Dermis blood vessel endothelial cell (primary cell): Measurements from ENCODE around the gene GALNT8. TPM values are rescaled to one million over a fixed set of nuclear protein-coding genes. Genes with fewer than 3 reads are reported as not detected.
"Not testable (repeated sequence)": the region's sequence is repeated elsewhere in the genome, so short reads cannot be mapped to it uniquely, and the experiment has no call there.

ENCODE experiments used
- DNase-seq: peaks from one replicate; pipeline ENCODE4 v3.0.0; 2010
- total RNA-seq: library from RNA; depleted of rRNA; stranded (reverse); fragments of >200 nt; gene quantifications from 2 replicates; pipeline ENCODE4 v1.2.3, GENCODE V29; 2014

The GALNT8 gene, protein sequence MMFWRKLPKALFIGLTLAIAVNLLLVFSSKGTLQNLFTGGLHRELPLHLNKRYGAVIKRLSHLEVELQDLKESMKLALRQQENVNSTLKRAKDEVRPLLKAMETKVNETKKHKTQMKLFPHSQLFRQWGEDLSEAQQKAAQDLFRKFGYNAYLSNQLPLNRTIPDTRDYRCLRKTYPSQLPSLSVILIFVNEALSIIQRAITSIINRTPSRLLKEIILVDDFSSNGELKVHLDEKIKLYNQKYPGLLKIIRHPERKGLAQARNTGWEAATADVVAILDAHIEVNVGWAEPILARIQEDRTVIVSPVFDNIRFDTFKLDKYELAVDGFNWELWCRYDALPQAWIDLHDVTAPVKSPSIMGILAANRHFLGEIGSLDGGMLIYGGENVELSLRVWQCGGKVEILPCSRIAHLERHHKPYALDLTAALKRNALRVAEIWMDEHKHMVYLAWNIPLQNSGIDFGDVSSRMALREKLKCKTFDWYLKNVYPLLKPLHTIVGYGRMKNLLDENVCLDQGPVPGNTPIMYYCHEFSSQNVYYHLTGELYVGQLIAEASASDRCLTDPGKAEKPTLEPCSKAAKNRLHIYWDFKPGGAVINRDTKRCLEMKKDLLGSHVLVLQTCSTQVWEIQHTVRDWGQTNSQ
- under 0.01 and 0.14 TPM in 2 replicates for total RNA-seq

DNA sequence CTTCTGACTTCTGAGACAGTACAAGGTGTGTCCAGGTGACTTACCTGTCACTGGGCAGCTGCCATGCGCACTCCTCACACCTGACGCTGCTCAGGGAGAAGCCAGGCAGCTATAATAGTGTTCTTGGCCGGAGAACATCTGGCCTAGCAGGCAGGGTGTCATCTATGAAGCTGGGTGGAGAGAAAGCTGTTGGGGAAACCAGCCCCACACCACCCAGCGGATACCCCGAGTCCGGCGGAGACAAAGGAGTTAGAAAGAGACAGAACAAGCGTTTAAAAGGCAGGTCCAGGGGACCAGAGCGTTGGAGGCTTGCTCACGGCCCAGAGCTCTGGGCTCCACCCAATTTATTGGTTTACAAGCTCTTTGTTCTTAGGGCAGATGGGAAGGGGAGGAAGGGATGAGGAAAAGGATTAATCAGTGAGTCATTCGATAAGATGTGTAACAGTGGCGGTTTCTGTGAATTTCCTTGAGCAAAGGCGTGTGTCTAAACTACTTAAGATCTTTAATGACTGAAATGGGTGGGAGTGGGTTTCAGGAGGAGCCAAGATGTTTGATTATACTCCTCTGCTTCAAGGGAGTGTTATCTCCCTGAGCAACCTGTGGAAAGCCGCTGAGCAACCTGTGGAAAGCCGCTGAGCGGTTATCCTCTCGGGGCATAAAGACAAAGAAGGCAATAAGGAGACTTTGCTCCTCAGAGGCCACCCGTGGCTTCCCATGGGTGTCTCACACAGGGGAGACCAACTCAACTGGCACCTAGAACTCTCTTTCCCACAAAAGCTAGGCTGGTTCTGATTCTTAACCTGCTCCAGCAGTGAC, at the start of gene GALNT8:
TSS of gene GALNT8 (plus strand) at position 580 of the 816 bp plus-strand sequence. CDS start 278 bp downstream, outside the sequence.
- no peak for DNase-seq

DNA sequence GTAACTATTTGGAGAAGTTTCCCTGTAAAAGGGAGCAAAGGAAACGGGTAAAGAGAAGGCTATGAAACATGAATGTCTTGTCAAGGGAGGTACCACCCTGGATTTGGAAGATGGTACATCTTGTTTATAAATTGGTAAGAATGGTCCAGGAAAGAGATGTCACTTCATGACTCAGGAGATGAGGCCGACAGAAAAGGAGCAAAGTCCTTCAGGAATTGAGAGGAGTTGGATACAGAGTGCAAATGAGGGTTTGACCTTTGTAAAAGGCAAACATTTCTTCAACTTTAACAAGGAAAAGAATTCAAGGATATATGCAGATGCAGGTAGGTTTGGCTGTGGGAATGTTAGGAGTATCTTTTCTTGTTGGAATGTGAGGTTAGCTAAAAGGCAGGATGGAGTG, 40.5 kb upstream of the GALNT8 start:
- DNase-seq = no peak

DNA sequence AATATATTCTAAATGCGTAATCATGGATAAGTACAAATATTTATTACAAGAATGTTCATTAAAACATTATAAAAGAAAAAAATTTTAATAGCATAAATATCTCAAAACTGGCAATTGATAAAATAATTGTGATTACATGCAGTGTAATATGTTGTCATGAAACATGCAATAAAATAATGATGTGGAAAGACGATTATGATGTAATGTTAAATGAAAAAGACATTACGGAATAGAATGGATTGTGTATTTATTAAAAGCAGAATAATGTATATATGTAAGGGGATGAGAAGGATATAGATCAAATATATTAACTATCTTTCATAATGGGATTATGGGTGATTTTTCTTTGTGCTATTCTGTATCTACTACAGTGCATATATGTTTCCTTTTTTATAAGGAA, 38.5 kb upstream of the GALNT8 start:
- no peak for DNase-seq

DNA sequence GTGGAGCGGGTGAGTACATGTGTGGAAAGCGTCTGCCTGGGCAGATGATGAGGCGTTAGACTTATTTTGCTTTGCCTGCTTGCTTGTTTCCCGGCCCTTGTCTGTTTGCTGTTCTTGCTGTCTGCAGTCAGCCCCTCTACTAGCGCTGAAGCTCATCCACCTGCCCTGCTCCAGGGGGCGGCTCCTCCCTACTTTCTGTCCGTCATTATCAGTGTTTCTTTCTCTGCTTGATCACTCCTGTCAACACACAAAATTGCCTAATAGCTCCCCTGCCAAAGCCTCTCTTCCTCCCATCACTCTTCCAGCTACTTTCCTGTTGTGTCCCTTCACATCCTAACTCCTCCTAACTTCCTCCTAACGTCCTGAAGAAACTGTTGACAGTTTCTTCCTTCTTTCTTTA, 34.9 kb upstream of the GALNT8 start:
- no peak for DNase-seq

DNA sequence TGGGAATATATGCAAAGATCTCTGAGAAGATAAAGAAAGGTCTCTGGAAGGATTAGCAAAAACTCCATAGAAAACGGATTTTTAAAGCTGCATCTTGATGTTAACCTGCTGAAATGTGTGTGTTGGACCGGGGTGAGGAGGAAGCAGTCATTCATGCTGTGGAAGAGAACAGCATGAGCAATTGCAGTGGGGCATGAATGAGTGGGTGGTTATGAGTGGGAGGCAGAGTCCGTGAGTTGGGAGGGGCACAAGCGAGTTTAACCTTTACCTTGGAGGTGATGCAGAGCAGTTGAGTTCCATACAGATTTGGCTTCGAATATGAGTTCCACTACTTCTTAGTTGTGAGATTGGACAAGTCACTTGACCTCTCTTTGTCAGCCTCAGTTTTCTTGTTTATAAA, 29.4 kb upstream of the GALNT8 start:
- DNase-seq = no peak

DNA sequence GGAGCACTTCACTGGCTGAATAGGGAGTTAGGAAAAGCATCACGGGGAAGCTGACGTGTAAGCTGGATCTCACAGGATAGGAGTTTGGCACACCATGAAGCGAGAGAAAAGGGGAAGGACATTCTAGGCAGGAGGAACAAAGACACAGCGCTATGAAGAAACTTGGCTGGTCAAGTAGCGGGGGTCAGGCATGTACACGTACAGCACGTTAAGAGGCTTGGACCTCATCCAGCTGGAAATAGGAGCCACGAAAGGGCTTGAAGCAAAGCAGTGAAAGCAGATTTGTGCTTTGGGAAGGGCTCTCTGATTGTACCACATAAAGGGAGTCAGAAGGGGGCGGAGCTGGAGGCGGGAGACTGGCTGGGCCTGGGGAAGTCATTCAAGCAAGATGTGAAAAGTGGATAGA, 19.6 kb upstream of the GALNT8 start:
- DNase-seq = no peak

DNA sequence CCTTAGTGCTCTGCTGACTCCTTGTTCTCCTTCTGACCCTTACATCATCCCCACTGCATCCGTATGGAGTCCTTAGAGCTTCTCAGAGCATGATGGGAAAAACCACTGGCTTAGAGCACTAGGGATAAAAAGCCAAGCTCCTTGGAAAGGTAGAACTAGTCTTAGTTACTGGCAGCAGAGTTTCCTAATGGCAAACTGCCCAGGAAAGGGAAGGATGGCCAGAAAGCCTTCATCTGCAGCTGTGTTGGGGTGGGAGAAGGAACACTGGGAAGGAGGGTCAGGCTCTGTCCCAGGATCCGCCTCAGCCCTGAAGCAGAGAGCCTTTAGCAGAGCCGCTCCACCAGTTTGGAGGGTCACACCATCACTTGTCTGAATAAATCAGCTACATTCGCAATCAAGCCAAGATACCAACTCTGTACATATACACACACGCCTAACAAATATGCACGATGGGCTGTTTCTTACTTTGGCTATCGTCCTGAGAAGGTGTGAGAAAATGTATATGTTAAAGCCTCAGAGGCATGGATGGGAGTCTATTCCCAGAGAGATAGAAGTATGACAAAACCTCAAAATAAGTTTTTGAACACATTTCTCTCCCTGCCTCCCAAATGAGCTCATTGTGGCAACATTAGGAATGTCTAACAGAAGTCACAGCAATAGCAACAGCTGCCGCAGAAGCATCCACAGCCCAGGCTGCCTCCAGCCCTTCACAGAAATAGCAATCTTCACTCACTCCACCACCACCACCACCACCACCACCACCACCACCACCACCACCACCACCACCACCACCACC, 18.6 kb upstream of the GALNT8 start:
- DNase-seq = no peak

DNA sequence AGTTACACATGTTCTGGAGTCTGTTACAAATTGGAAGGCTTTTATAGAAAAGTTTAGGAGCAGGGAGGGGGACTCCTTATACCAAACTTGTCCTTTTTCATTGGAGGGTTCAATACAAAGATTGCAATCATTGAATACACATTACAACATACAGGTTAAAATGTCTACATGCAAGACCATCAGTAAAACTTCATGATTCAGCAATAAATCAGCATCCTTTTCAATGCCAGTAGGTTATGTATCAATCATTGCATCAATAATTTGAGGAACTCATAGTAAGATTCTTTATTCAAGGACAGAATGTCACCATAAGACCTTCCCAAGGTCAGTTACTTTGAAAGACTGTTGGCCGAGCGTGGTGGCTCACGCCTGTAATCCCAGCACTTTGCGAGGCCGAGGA, 16.5 kb upstream of the GALNT8 start:
- DNase-seq = no peak

DNA sequence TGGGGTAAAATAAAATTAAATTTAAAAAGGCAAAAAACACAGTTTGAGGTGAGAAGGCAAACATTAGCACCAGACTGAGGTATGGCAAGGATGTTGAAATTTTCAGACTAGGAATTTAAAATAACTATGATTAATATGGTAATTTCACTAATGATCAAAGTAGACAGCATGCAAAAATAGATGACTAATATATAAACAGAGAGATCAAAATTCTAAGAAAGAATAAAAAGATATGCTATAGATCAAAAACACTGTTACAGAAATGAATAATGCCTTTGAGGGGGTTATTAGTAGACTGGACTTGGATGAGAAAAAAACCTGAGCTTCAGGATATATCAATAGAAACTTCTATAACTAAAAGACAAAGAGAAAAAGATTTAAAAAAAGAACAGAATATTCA, 14.4 kb upstream of the GALNT8 start:
- no peak for DNase-seq

DNA sequence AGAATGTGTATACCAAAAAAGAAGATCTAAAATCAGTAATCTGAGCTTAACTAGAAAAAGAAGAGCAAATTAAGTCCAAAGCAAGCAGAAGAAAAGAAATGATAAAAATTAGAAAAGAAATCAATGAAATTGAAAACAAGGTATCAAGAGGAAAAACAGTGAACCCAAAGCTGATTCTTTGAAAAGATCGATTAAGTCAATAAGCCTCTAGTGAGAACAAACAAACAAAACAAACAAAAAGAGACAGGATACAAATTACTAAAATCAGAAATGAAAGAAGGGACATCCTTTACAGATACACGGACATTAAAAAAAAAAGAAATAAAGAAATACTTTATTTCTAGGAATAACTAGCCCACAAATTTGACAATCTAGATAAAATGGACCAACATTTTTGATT, 12.9 kb upstream of the GALNT8 start:
- no peak for DNase-seq

DNA sequence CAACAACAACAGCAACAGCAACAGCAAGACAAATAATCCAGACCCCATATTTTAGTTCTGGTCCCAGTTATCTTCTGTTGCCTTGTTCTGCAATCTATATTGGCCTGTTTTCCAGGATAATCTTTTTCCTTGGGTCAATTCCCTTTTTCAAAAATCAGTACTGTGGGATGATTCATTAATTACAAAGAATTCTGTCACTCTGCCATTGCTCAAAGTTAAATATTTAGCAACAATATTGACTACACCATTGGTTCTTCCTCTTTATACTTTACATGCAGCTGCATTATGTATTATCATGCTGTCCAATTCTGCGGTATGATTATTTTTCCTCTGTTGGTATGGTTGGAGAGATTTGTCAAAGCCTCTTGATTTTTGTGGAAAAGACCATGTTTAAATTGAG, 10.1 kb upstream of the GALNT8 start:
- DNase-seq = no peak

DNA sequence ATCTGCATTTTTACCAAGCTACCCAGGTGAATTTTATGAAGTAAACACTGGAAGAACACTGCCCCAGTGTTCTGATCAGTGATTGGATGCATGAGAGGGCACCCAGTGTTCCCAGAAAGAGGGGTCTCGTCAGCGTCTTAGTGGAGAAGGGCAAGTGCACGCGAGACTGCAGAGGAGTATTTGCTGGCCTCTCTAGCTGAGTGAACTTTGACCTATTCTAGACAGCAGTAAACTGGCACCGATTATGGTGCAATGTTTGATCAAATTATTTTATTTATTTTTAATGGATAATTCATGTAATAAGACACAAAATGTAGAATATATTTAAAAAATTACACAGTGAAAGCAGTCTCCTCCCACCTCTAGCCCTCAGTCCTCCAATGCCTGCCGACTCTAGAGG, 5.3 kb upstream of the GALNT8 start:
- DNase-seq = no peak

DNA sequence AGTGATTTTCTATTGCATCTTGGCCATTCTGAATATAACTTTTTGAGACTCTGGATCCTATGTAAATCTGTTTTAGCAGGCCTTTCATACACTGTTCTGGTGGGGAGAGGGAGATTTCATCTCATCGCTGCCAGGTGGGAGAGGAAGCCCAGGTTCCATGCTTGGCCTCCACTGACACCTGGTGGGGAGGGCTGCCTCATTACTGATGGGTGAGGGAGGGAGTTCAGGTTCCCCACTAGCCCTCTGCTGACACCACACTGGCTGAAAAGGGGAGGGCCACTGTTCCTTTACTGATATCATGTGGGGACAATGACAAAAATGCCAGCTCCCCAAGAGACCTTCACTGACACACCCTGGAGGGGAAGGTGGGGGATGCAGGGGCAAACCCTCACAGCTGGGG, 2.4 kb upstream of the GALNT8 start:
- DNase-seq = no peak

DNA sequence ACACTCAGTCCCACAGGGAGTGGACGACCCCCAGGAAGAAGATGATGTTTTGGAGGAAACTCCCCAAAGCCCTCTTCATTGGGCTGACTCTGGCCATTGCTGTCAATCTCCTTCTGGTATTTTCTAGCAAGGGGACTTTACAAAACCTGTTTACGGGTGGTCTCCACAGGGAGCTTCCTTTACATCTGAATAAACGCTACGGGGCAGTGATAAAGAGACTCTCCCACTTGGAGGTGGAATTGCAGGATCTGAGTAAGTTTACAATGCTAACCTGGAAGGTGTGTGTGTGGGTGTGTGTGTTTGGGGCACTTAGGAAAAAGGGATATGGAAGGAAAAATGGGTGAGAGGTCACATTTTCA, 416 bp downstream of the GALNT8 start:
- DNase-seq = no peak

DNA sequence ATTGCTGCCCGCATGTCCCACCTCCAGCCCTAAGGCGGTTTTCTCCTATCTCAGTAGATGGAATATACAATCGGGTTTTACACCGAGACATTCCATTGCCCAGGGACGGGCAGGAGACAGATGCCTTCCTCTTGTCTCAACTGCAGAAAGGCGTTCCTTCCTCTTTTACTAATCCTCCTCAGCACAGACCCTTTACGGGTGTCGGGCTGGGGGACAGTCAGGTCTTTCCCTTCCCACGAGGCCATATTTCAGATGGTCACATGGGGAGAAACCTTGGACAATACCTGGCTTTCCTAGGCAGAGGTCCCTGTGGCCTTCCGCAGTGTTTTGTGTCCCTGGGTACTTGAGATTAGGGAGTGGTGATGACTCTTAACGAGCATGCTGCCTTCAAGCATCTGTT, 1.4 kb downstream of the GALNT8 start:
- not testable (repeated sequence) for DNase-seq

DNA sequence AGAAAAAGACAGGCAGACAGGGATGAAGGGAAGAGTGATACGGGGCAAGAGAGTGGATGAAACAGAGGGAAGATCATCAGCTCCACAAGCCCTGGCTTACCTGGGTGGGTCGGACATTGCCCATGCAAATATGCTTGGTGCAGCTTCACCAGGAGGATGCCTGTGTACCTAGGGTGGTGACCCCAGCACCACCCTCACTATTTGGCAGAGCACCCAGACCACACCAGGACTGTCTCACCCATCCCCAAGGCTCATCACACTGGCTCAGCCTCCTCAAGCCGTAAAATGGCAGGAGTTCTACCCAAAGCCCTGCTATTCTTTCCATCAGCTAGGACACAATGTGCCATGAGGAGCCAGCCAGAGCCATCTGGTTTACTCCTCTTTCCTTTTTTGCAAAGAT, 3.0 kb downstream of the GALNT8 start:
- no peak for DNase-seq

DNA sequence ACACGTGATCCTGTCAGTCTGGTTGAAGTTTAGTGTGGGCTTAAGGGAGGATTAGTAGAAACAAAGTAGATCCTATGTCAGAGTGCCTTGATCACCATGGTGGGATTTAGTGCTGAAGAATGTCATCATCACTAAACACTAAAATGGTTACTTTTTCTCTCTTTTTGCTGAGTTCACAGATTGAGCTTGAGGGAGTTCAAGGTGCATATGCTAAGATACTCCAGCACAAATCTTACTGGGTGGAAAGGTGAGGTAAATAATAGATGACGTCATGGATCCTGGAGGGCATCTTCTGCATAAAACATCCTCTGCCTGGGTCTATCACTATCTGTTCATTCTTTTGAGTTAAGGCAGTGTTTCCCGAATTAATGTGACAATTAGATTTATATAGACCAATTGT, 4.9 kb downstream of the GALNT8 start:
- no peak for DNase-seq

DNA sequence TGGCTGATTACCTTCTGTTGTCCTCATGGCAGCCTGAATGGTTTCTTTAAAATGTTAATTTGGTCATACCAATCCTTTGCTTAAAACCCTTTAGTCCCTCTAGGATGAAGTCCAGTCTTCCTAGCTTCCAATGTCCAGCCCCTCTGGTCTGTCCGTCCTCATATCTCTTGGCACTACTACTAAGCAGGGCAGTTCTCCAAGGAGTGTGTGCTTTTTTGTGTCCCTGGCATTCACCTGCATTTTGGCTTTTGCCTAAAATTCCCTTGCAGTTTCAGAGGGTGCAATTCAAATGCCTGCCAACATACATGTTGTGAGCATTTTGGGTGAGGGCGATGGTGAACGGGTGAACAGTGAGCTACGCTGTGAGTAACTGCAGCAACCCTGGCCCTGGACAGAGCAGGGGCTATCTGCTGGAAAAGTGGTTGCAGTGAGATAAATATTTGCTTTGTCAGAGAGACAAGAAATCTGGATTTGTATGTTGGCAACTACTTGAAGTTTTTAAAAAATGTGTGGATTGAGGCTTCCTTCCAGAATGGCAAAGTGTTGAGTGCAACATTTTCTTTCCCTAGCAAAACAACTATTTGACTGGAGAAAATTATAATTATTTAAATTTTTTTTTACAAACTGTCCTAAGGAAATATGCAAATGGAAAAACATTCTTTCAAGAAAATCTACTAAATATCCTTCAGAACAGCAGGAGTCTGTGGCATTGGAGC, 14.6 kb downstream of the GALNT8 start:
- no peak for DNase-seq

DNA sequence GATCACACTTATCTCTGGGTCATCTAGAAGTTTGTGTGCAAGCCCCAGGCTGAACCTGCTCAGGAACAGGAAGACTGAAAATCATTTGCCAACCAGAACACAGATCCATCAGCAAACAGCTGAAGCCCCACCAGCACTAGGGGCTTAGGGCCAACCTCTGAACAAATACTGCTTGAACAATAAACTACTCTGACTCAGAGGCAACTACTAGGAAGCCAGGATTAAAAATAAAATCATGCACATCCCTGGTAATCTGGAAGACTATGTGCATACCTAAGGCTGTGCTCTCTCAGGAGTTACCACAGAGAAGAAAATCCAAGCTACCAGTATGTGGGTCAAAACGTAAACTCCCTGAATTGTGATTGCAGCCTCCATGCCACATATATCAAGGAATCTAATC, 15.9 kb downstream of the GALNT8 start:
- DNase-seq = no peak

DNA sequence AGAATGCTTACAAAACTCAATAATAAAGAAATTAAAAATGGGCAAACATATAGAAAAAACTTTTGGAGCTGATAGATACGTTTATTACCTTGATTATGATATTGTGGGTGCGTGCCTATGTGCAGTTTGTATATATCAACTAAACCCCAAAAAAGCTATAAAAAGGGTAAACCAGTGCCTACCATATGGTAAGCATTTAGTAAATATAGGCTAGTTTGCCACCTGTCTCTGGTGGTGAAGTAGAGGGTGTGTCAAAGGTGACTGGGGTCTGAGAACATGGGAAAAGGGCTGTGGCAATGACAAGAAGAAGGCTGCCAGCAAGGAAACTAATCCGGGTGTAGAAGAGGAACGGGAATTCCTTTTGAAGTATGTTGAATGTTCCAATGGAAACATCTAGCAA, 18.3 kb downstream of the GALNT8 start:
- no peak for DNase-seq

DNA sequence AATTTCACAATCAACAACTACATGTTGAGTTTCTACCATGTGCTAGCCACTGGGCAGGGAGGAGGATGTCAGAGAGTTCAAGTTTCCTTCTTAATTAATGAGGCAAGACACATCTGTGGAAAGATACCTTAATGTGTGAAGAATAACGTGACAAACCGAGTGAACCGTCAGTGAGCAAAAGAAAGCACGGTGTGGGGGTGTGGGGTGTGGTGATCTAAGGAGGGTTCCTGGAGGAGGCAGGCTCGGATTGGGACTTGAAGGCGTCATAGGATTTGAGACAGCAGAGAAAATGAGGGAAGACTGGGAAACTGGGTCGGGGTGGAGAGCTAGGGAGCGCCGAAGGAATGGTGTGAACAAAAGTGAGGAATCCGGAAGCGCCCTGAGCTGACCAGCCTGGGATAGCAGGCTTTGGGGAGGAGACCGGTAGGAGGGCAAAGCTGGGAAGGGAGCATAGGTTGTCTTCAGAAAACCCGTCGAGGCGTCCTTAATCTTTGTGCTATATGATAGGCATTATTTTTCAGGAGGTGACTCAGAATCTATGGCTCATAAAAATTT, 22.3 kb downstream of the GALNT8 start:
- no peak for DNase-seq

DNA sequence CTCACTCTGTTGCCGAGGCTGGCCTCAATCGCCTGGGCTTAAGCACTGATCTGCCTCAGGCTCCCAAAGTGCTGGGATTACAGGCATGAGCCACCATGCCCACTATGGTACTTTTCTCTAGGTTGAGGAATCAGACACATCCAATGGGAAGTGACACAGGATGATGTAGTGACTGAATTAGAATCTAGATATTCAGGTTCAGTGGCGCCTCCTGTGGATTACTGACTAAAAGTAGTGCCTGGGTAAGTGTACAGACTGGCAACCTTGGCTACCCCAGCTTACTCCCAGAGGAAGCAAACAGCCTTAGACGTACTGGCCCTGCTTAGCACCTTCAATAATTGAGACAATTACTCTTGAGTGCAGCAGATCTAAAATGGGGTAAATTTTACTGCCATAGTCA, 22.8 kb downstream of the GALNT8 start:
- no peak for DNase-seq
